ENCODE results near the gene KIF25.

The KIF25 gene

GRCh38 chr6:168032005-168032760 is 34.7 kb downstream of the KIF25 start:
- Histone ChIP-seq H3K4ac (ENCODE audit: low read depth, low read length) (no peak overlapping the region), H3K56ac (ENCODE audit: low read length) (peak overlapping the region; percentile 30), H3K4me1 (ENCODE audit: control insufficient read depth, low read depth, low read length) (no peaks in the 10 kb centered on the region), H4K8ac (ENCODE audit: low read depth, low read length) (no peak overlapping the region), H4K5ac (ENCODE audit: low read length) (no peak overlapping the region), H3K4me3 (ENCODE audit: low read length) (no peak overlapping the region), H3K23ac (ENCODE audit: low read length) (no peak overlapping the region), H2BK120ac (ENCODE audit: low read depth, low read length) (no peak overlapping the region), H3K79me1 (ENCODE audit: low read length) (no peaks in the 10 kb centered on the region), H2AK5ac (ENCODE audit: low read length) (no peak overlapping the region), H3K79me2 (ENCODE audit: control insufficient read depth, insufficient read depth, low read length) (no peaks in the 10 kb centered on the region), H3K4me2 (ENCODE audit: low read length) (no peak overlapping the region), H2BK5ac (ENCODE audit: low read length) (no peak overlapping the region), H3K36me3 (ENCODE audit: control insufficient read depth, insufficient read depth, low read length) (no peaks in the 10 kb centered on the region), H3K9ac (ENCODE audit: low read length) (no peak overlapping the region), H2BK15ac (replicated peaks; ENCODE audit: low read depth) (no peak overlapping the region), H3K27ac (ENCODE audit: low read depth, low read length) (no peak overlapping the region), H3K27me3 (ENCODE audit: insufficient read depth, low read length, poor library complexity) (no peaks in the 10 kb centered on the region), H3K18ac (ENCODE audit: low read length) (no peak overlapping the region)
- WGBS (ENCODE audit: extremely low coverage, insufficient coverage, low lambda C conversion rate): no CpG with 5 or more reads among the region's 12 CpGs
- peak; percentile 72 for DNase-seq

DNA sequence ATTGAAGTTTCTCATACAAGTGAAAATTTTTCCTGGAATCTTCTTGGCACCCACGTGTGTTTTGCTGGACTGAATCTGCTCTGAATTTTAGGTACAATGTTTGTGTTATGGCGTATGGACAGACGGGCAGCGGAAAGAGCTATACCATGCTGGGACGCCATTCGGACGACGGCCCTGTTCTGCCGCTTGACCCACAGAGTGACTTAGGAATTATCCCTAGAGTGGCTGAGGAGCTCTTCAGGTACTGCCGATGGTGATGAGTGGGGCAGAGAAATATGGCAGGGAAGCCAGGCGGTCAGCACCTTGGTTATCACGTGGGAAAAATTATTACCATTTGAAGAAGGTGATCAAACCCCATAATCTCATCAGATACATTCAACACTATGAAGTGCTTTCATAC is 36.3 kb downstream of the KIF25 start:
- no peak for DNase-seq
- Histone ChIP-seq H2BK5ac (ENCODE audit: low read length) (no peak overlapping the region), H2AK5ac (ENCODE audit: low read length) (no peak overlapping the region), H3K79me2 (ENCODE audit: control insufficient read depth, insufficient read depth, low read length) (no peaks in the 10 kb centered on the region), H3K56ac (ENCODE audit: low read length) (no peak overlapping the region), H3K36me3 (ENCODE audit: control insufficient read depth, insufficient read depth, low read length) (no peaks in the 10 kb centered on the region), H3K4me2 (ENCODE audit: low read length) (no peak overlapping the region), H3K23ac (ENCODE audit: low read length) (no peak overlapping the region), H3K27me3 (ENCODE audit: insufficient read depth, low read length, poor library complexity) (no peaks in the 10 kb centered on the region), H3K18ac (ENCODE audit: low read length) (no peak overlapping the region), H3K4me1 (ENCODE audit: control insufficient read depth, low read depth, low read length) (no peaks in the 10 kb centered on the region), H2BK120ac (ENCODE audit: low read depth, low read length) (no peak overlapping the region), H3K9ac (ENCODE audit: low read length) (no peak overlapping the region), H2BK15ac (replicated peaks; ENCODE audit: low read depth) (no peak overlapping the region), H4K8ac (ENCODE audit: low read depth, low read length) (no peak overlapping the region), H3K79me1 (ENCODE audit: low read length) (no peaks in the 10 kb centered on the region), H4K5ac (ENCODE audit: low read length) (no peak overlapping the region), H3K4me3 (ENCODE audit: low read length) (no peak overlapping the region), H3K4ac (ENCODE audit: low read depth, low read length) (no peak overlapping the region), H3K27ac (ENCODE audit: low read depth, low read length) (no peak overlapping the region)
- no CpG with 5 or more reads among the region's 12 CpGs for WGBS (ENCODE audit: extremely low coverage, insufficient coverage, low lambda C conversion rate)

DNA sequence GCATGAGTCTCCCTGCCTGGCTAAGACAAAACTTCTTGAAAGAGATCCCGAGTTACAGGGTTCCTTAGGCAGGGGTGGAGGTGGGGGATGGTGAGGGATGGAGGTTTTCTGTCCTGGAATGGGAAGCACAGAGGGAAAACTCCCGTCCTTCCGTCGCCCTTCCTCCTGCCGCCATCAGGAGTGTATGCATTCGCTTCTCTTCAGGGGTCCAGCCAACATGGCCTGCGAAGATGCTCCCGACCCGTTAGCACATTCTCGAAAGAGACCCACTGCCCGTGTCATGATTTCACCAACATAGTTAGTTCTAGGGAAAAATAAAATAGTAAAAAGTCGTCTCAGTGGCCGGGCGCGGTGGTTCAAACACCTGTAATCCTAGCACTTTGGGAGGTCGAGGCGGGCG is 37.1 kb downstream of the KIF25 start:
- H3K18ac ChIP-seq (ENCODE audit: low read length): no peak overlapping the region

DNA sequence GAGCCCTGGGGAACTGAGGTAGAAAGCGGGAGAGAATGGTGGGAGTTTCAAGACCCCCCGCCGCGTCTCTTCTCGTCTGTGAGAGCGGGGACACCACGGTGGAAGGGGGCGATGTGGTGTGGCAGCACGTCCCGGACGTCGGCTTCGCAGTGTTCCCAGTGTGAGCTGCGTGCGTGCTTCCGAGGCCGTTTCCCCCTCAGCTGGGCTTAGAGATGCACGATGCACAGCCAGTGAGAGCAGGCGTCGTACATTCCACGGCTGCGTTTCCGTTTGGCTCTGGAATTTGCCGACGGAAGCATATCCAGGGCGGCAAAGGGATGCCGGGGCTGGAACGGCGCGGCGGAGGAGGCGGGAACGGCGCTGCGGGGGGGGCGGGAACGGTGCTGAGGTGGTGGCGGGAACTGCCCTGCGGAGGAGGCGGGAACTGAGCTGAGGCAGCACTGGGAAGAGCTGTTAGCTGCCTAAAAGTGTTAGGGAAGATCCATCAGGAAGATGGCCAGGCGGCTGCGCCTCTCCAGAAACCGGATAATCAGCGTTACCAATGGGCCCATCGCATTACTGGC is 37.7 kb downstream of the KIF25 start:
- Histone ChIP-seq H3K79me1 (ENCODE audit: low read length) (no peaks in the 10 kb centered on the region), H3K27me3 (ENCODE audit: insufficient read depth, low read length, poor library complexity) (no peaks in the 10 kb centered on the region), H3K4me1 (ENCODE audit: control insufficient read depth, low read depth, low read length) (no peaks in the 10 kb centered on the region), H3K9ac (ENCODE audit: low read length) (no peak overlapping the region), H3K23ac (ENCODE audit: low read length) (no peak overlapping the region), H3K18ac (ENCODE audit: low read length) (no peak overlapping the region), H3K4me2 (ENCODE audit: low read length) (no peak overlapping the region), H3K27ac (ENCODE audit: low read depth, low read length) (no peak overlapping the region), H2BK15ac (replicated peaks; ENCODE audit: low read depth) (no peak overlapping the region), H2BK5ac (ENCODE audit: low read length) (no peak overlapping the region), H3K36me3 (ENCODE audit: control insufficient read depth, insufficient read depth, low read length) (no peaks in the 10 kb centered on the region), H3K56ac (ENCODE audit: low read length) (no peak overlapping the region), H3K4ac (ENCODE audit: low read depth, low read length) (no peak overlapping the region), H3K4me3 (ENCODE audit: low read length) (no peak overlapping the region), H2AK5ac (ENCODE audit: low read length) (no peak overlapping the region), H2BK120ac (ENCODE audit: low read depth, low read length) (no peak overlapping the region), H4K5ac (ENCODE audit: low read length) (no peak overlapping the region), H4K8ac (ENCODE audit: low read depth, low read length) (no peak overlapping the region), H3K79me2 (ENCODE audit: control insufficient read depth, insufficient read depth, low read length) (no peaks in the 10 kb centered on the region)
- WGBS (ENCODE audit: extremely low coverage, insufficient coverage, low lambda C conversion rate): no CpG with 5 or more reads among the region's 45 CpGs
- DNase-seq: peak; percentile 59

More for the DNA sequence above, 37.1 kb downstream of the KIF25 start:
- H3K4me3 ChIP-seq (ENCODE audit: low read length): no peak overlapping the region
- H2BK5ac ChIP-seq (ENCODE audit: low read length): no peak overlapping the region
- no peak overlapping the region for H3K9ac ChIP-seq (ENCODE audit: low read length)
- H2BK120ac ChIP-seq (ENCODE audit: low read depth, low read length): no peak overlapping the region
- no peak overlapping the region for H3K4me2 ChIP-seq (ENCODE audit: low read length)
- no peaks in the 10 kb centered on the region for H3K4me1 ChIP-seq (ENCODE audit: control insufficient read depth, low read depth, low read length)
- no peak for DNase-seq
- H3K23ac ChIP-seq (ENCODE audit: low read length): no peak overlapping the region
- H3K36me3 ChIP-seq (ENCODE audit: control insufficient read depth, insufficient read depth, low read length): no peaks in the 10 kb centered on the region
- no peaks in the 10 kb centered on the region for H3K79me1 ChIP-seq (ENCODE audit: low read length)
- H3K56ac ChIP-seq (ENCODE audit: low read length): no peak overlapping the region
- no peak overlapping the region for H3K27ac ChIP-seq (ENCODE audit: low read depth, low read length)
- H2AK5ac ChIP-seq (ENCODE audit: low read length): no peak overlapping the region
- no peak overlapping the region for H4K8ac ChIP-seq (ENCODE audit: low read depth, low read length)
- no peaks in the 10 kb centered on the region for H3K79me2 ChIP-seq (ENCODE audit: control insufficient read depth, insufficient read depth, low read length)
- H4K5ac ChIP-seq (ENCODE audit: low read length): no peak overlapping the region
- H2BK15ac ChIP-seq (replicated peaks; ENCODE audit: low read depth): no peak overlapping the region
- no peak overlapping the region for H3K4ac ChIP-seq (ENCODE audit: low read depth, low read length)
- no peaks in the 10 kb centered on the region for H3K27me3 ChIP-seq (ENCODE audit: insufficient read depth, low read length, poor library complexity)
- no CpG with 5 or more reads among the region's 18 CpGs for WGBS (ENCODE audit: extremely low coverage, insufficient coverage, low lambda C conversion rate)

DNA sequence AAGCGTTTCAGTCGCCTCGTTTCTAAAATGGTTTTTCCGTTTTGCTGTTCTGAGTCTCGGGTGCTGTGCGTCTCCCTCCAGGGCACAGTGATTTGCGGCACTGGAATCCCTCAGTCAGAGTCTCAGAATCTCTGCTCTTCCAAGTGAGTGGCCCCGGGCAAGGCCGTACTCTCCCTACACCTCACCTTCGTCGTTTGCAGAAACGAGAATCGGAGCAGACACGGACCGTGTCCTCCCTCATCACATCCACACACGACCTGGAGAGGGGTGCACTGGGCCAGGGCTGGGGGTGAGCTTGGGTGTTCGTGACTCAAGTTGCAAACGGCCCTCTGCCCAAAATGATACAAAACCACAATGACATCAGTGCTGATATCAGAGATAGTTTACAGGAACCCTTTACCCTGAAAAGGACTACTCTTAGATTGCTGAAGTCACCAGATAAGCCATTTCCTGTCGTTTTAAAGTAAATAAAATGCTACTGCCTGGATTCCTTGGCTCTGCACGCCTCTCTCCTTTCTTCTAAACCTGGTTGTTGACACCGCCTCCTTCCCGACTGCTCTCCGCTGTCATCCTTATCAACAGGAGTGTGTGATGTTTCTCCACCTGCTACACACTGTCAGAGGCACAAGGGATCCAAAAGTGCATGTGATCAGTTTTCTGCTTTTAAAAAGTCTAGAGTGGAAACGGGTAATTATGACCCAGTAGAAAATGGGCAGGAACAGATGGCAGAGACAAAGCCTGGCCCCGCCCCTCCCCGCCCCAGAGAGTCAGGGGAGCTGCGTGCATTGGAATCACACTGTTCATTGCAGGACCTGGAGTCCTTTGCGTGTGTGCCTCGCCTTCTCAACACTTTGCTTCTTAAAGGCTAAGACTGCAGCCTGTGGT is 38.4 kb downstream of the KIF25 start:
- DNase-seq: peak; percentile 48
- Histone ChIP-seq H3K23ac (ENCODE audit: low read length) (no peak overlapping the region), H3K9ac (ENCODE audit: low read length) (no peak overlapping the region), H3K56ac (ENCODE audit: low read length) (peak overlapping the region; percentile 45), H3K4me2 (ENCODE audit: low read length) (no peak overlapping the region), H3K4me3 (ENCODE audit: low read length) (no peak overlapping the region), H3K4me1 (ENCODE audit: control insufficient read depth, low read depth, low read length) (no peaks in the 10 kb centered on the region), H3K27me3 (ENCODE audit: insufficient read depth, low read length, poor library complexity) (no peaks in the 10 kb centered on the region), H4K5ac (ENCODE audit: low read length) (no peak overlapping the region), H3K79me2 (ENCODE audit: control insufficient read depth, insufficient read depth, low read length) (no peaks in the 10 kb centered on the region), H3K36me3 (ENCODE audit: control insufficient read depth, insufficient read depth, low read length) (no peaks in the 10 kb centered on the region), H2BK120ac (ENCODE audit: low read depth, low read length) (no peak overlapping the region), H3K4ac (ENCODE audit: low read depth, low read length) (no peak overlapping the region), H3K18ac (ENCODE audit: low read length) (no peak overlapping the region), H3K79me1 (ENCODE audit: low read length) (no peaks in the 10 kb centered on the region), H2BK15ac (replicated peaks; ENCODE audit: low read depth) (no peak overlapping the region), H4K8ac (ENCODE audit: low read depth, low read length) (no peak overlapping the region), H3K27ac (ENCODE audit: low read depth, low read length) (no peak overlapping the region), H2AK5ac (ENCODE audit: low read length) (no peak overlapping the region), H2BK5ac (ENCODE audit: low read length) (no peak overlapping the region)
- WGBS (ENCODE audit: extremely low coverage, insufficient coverage, low lambda C conversion rate): no CpG with 5 or more reads among the region's 29 CpGs

Data from mesendoderm (in vitro differentiated cells).